ENCODE measurements around the gene MYMX. TPM values are rescaled to one million over a fixed set of nuclear protein-coding genes. Genes with fewer than 3 reads are reported as not detected.

MYMX gene
- total and polyA plus RNA-seq, 2 of the 13 experiments (the other 11 are each of a cell fraction or from before 2014, with no cell fraction given) = not detected

DNA sequence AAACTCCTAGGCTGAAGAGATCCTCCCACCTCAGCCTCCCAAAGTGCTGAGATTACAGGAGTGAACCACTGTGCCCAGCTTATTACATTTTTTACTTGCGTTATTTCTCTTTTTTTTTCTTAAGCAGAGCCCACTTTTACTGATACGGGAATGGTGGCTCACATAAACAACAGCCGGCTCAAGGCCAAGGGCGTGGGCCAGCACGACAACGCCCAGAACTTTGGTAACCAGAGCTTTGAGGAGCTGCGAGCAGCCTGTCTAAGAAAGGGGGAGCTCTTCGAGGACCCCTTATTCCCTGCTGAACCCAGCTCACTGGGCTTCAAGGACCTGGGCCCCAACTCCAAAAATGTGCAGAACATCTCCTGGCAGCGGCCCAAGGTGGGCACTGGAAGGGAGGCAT lies 47.6 kb upstream of the MYMX start:
- H3K4me1 ChIP-seq (ENCODE audit: insufficient read depth, low read length) = peaks cover 60% of the 10 kb centered on the region
- no peak overlapping the region for H3K4me3 ChIP-seq (replicated peaks in 1 of 3; ENCODE audit: insufficient read depth in 1 of 3, low read depth in 2 of 3, low read length in 3 of 3)
- BruUV-seq (replicated peaks) = no TSS peak
- DNase-seq (ENCODE audit: low spot score) = no peak
- TF ChIP-seq, protein P1, sequence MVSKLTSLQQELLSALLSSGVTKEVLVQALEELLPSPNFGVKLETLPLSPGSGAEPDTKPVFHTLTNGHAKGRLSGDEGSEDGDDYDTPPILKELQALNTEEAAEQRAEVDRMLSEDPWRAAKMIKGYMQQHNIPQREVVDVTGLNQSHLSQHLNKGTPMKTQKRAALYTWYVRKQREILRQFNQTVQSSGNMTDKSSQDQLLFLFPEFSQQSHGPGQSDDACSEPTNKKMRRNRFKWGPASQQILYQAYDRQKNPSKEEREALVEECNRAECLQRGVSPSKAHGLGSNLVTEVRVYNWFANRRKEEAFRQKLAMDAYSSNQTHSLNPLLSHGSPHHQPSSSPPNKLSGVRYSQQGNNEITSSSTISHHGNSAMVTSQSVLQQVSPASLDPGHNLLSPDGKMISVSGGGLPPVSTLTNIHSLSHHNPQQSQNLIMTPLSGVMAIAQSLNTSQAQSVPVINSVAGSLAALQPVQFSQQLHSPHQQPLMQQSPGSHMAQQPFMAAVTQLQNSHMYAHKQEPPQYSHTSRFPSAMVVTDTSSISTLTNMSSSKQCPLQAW (CRISPR knock-in tag; IDR thresholded peaks at IDR 0.05) = 0 out of 2 replicates have a peak, but pooled peaks have one; percentile 27
- TF ChIP-seq ASH2L (IDR thresholded peaks at IDR 0.05; ENCODE audit: insufficient read length, low read depth, low read length) = no peak
- no peaks in the 10 kb centered on the region for H3K9me3 ChIP-seq (ENCODE audit: low read length)
- H3K4me2 ChIP-seq (ENCODE audit: low read depth, low read length) = no peak overlapping the region
- CTCF ChIA-PET (ENCODE audit: low intra/inter-chr PET ratio, low total read pairs) = no interaction called here
- no peak for FAIRE-seq
- H3K27ac ChIP-seq (ENCODE audit: extremely low read length, insufficient read depth, low read length) = no peak overlapping the region
- POLR2A ChIA-PET = interaction anchor here (0.7 to 1.7 kb wide), 5 partner anchors 11 to 88 kb away, joined by 3 to 7 read pairs (median 3); partner anchors contain the start of genes HSP90AB1 and SLC35B2
- no peaks in the 10 kb centered on the region for H4K20me1 ChIP-seq (ENCODE audit: insufficient read depth, low read length)
- no peak for ATAC-seq
- intact Hi-C loops (cut with micrococcal nuclease; ENCODE audit: unreplicated experiment) = no loop called here
- H3K27me3 ChIP-seq (ENCODE audit: control insufficient read depth in 1 of 2, insufficient read depth in 2 of 2, low read length in 2 of 2) = peaks cover 7 to 49% of the 10 kb centered on the region in 2 experiments; a peak in 4 of 5 replicates
- H2AFZ ChIP-seq (ENCODE audit: low read length) = no peak overlapping the region
- no peaks in the 10 kb centered on the region for H3K36me3 ChIP-seq (replicated peaks in 1 of 2; ENCODE audit: control insufficient read depth in 1 of 2, insufficient read depth in 2 of 2, low read length in 2 of 2)
- H3K9ac ChIP-seq (ENCODE audit: insufficient read depth, low read depth, low read length) = no peak overlapping the region
- 21% methylated on average over 9 of the region's 9 CpGs for WGBS (ENCODE audit: low lambda C conversion rate)
- in situ Hi-C loops (cut with HindIII; ENCODE audit: extremely low pct_ligation_motif_present, low pct_unique_long_range_greater_than_20kb) = no loop called here
- no peaks in the 10 kb centered on the region for H3K79me2 ChIP-seq (ENCODE audit: insufficient read depth, low read length)

DNA sequence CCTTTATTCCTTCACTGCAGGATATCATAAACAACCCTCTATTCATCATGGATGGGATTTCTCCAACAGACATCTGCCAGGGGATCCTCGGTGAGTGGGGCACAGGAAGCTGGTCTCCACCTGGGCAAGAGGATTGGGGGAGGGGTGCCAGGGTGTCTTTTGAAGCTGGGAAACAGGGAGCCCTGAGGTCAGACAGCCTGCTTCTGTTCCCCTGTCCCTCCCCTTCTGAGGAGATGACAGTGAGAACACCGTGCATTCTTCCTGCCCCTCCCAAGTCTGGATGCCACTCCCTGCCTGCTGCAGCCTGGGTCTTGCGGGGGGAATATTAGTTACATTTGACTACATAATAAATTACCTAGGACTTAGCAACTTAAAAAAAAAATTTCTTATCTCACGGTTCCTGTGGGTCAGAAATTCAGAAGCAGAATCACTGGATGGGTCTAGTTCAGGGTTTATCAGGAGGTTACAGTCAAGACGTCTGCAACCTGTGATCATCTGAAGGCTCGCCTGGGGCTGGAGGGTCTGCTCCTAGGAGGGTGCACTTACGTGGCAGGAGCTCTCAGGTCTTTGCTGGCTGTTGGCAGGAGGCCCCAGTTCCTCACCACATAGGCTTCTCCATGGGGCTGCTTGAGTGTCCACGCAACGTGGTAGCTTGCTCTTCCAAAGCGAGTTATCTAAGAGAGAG lies 46.7 kb upstream of the MYMX start:
- ATAC-seq (no peak), DNase-seq (ENCODE audit: low spot score) (no peak), FAIRE-seq (no peak)
- intact Hi-C loops (cut with micrococcal nuclease; ENCODE audit: unreplicated experiment) = no loop called here
- no peaks in the 10 kb centered on the region for H3K79me2 ChIP-seq (ENCODE audit: insufficient read depth, low read length)
- no peaks in the 10 kb centered on the region for H3K9me3 ChIP-seq (ENCODE audit: low read length)
- no peak overlapping the region for H3K9ac ChIP-seq (ENCODE audit: insufficient read depth, low read depth, low read length)
- H3K36me3 ChIP-seq (replicated peaks in 1 of 2; ENCODE audit: control insufficient read depth in 1 of 2, insufficient read depth in 2 of 2, low read length in 2 of 2) = no peaks in the 10 kb centered on the region
- in situ Hi-C loops (cut with HindIII; ENCODE audit: extremely low pct_ligation_motif_present, low pct_unique_long_range_greater_than_20kb) = loop anchor here (5.0 kb wide), 1 partner anchor 52 kb away; the partner anchor contains the start of gene SLC29A1
- 40% methylated on average over 10 of the region's 10 CpGs for WGBS (ENCODE audit: low lambda C conversion rate)
- H4K20me1 ChIP-seq (ENCODE audit: insufficient read depth, low read length) = no peaks in the 10 kb centered on the region
- H2AFZ ChIP-seq (ENCODE audit: low read length) = no peak overlapping the region
- no TSS peak for BruUV-seq (replicated peaks)
- H3K4me1 ChIP-seq (ENCODE audit: insufficient read depth, low read length) = peaks cover 61% of the 10 kb centered on the region
- H3K4me3 ChIP-seq (replicated peaks in 1 of 3; ENCODE audit: insufficient read depth in 1 of 3, low read depth in 2 of 3, low read length in 3 of 3) = no peak overlapping the region
- ChIA-PET POLR2A (interaction anchor here (0.9 to 1.7 kb wide), 3 partner anchors 16 to 87 kb away, joined by 3 to 7 read pairs (median 4); partner anchors contain the start of genes HSP90AB1 and SLC35B2), CTCF (ENCODE audit: low intra/inter-chr PET ratio, low total read pairs) (no interaction called here)
- no peak overlapping the region for H3K4me2 ChIP-seq (ENCODE audit: low read depth, low read length)
- H3K27me3 ChIP-seq (ENCODE audit: control insufficient read depth in 1 of 2, insufficient read depth in 2 of 2, low read length in 2 of 2) = peaks cover 7 to 44% of the 10 kb centered on the region in 2 experiments; a peak in 4 of 5 replicates
- no peak overlapping the region for H3K27ac ChIP-seq (ENCODE audit: extremely low read length, insufficient read depth, low read length)
- TF ChIP-seq IRF2 (CRISPR knock-in tag; IDR thresholded peaks at IDR 0.05) = no peak
- no peak for TF ChIP-seq ZNF547 (CRISPR knock-in tag; IDR thresholded peaks at IDR 0.05)
- no peak for TF ChIP-seq ARID2 (CRISPR knock-in tag; IDR thresholded peaks at IDR 0.05; ENCODE audit: borderline replicate concordance)
- TF ChIP-seq, protein P2, sequence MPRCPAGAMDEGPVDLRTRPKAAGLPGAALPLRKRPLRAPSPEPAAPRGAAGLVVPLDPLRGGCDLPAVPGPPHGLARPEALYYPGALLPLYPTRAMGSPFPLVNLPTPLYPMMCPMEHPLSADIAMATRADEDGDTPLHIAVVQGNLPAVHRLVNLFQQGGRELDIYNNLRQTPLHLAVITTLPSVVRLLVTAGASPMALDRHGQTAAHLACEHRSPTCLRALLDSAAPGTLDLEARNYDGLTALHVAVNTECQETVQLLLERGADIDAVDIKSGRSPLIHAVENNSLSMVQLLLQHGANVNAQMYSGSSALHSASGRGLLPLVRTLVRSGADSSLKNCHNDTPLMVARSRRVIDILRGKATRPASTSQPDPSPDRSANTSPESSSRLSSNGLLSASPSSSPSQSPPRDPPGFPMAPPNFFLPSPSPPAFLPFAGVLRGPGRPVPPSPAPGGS (CRISPR knock-in tag; IDR thresholded peaks at IDR 0.05) = no peak
- TF ChIP-seq, protein P3, sequence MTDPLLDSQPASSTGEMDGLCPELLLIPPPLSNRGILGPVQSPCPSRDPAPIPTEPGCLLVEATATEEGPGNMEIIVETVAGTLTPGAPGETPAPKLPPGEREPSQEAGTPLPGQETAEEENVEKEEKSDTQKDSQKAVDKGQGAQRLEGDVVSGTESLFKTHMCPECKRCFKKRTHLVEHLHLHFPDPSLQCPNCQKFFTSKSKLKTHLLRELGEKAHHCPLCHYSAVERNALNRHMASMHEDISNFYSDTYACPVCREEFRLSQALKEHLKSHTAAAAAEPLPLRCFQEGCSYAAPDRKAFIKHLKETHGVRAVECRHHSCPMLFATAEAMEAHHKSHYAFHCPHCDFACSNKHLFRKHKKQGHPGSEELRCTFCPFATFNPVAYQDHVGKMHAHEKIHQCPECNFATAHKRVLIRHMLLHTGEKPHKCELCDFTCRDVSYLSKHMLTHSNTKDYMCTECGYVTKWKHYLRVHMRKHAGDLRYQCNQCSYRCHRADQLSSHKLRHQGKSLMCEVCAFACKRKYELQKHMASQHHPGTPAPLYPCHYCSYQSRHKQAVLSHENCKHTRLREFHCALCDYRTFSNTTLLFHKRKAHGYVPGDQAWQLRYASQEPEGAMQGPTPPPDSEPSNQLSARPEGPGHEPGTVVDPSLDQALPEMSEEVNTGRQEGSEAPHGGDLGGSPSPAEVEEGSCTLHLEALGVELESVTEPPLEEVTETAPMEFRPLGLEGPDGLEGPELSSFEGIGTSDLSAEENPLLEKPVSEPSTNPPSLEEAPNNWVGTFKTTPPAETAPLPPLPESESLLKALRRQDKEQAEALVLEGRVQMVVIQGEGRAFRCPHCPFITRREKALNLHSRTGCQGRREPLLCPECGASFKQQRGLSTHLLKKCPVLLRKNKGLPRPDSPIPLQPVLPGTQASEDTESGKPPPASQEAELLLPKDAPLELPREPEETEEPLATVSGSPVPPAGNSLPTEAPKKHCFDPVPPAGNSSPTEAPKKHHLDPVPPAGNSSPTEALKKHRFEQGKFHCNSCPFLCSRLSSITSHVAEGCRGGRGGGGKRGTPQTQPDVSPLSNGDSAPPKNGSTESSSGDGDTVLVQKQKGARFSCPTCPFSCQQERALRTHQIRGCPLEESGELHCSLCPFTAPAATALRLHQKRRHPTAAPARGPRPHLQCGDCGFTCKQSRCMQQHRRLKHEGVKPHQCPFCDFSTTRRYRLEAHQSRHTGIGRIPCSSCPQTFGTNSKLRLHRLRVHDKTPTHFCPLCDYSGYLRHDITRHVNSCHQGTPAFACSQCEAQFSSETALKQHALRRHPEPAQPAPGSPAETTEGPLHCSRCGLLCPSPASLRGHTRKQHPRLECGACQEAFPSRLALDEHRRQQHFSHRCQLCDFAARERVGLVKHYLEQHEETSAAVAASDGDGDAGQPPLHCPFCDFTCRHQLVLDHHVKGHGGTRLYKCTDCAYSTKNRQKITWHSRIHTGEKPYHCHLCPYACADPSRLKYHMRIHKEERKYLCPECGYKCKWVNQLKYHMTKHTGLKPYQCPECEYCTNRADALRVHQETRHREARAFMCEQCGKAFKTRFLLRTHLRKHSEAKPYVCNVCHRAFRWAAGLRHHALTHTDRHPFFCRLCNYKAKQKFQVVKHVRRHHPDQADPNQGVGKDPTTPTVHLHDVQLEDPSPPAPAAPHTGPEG (CRISPR knock-in tag; IDR thresholded peaks at IDR 0.05) = no peak
